PC-3 (cell line): ENCODE results near the gene ROBO2. TPM values are rescaled to one million over a fixed set of nuclear protein-coding genes. Genes with fewer than 3 reads are reported as not detected.

ENCODE experiments used
- ATAC-seq: fragments of 200-7000 bp; cut with Tn5 transposase; 2 replicates; pipeline ENCODE4 v1.9.1; 2020; ENCODE audit warnings: mild to moderate bottlenecking, moderate library complexity
- BruUV-seq: library from RNA; stranded (reverse); fragments of 400-500 nt; replicated peaks from 2 replicates; lab custom pipeline; 2021; lab: Mats Ljungman, UMichigan
- CTCF ChIA-PET: fragments of 300-600 bp; sonication (Branson Sonifier 250); formaldehyde crosslinking; loops from one replicate; lab custom pipeline; 2022; ENCODE audit warnings: antibody characterized with exemption; lab: Charles Lee
- POLR2A ChIA-PET: fragments of 300-600 bp; sonication (Branson Sonifier 250); formaldehyde crosslinking; loops from one replicate; lab custom pipeline; 2022; ENCODE audit warnings: antibody characterized with exemption; ENCODE audit not compliant: unreplicated experiment; lab: Charles Lee
- DNase-seq: peaks from one replicate; pipeline ENCODE4 v3.0.0-alpha.2; 2015
- H2AFZ ChIP-seq: fragments of 300-600 bp; sonication (generic); 2 replicates; pipeline ENCODE4 v1.6.0; 2016; ENCODE audit warnings: antibody characterized with exemption, low read length
- H3F3A ChIP-seq: fragments of 300-600 bp; sonication (generic); one replicate; pipeline ENCODE4 v1.6.0; 2017; ENCODE audit warnings: antibody characterized with exemption, low read length, control low read depth, mild to moderate bottlenecking; ENCODE audit not compliant: unreplicated experiment
- H3K27ac ChIP-seq: fragments of 300-600 bp; sonication (generic); 2 replicates; pipeline ENCODE4 v1.5.1; 2016; ENCODE audit warnings: mild to moderate bottlenecking, low read length
- H3K27me3 ChIP-seq: fragments of 300-600 bp; sonication (generic); 2 replicates; pipeline ENCODE4 v1.6.1; 2016; ENCODE audit warnings: low read length, mixed read lengths
- H3K36me3 ChIP-seq: fragments of 300-600 bp; sonication (generic); 2 replicates; pipeline ENCODE4 v1.6.1; 2016; ENCODE audit warnings: low read depth, mixed run types, low read length, mixed read lengths
- H3K4me1 ChIP-seq: fragments of 300-600 bp; sonication (generic); 2 replicates; pipeline ENCODE4 v1.5.1; 2016; ENCODE audit warnings: low read length; ENCODE audit not compliant: insufficient read depth
- H3K4me2 ChIP-seq: fragments of 300-600 bp; sonication (generic); 2 replicates; pipeline ENCODE4 v1.6.0; 2016; ENCODE audit warnings: low read length
- H3K4me3 ChIP-seq: fragments of 300-600 bp; sonication (generic); 2 replicates; pipeline ENCODE4 v1.5.1; 2016; ENCODE audit warnings: mild to moderate bottlenecking, low read length, mixed read lengths
- H3K79me2 ChIP-seq: fragments of 300-600 bp; sonication (generic); 2 replicates; pipeline ENCODE4 v1.6.1; 2017; ENCODE audit warnings: low read length, mixed read lengths
- H3K9ac ChIP-seq: fragments of 300-600 bp; sonication (generic); 2 replicates; pipeline ENCODE4 v1.6.0; 2016; ENCODE audit warnings: mild to moderate bottlenecking, low read length
- H3K9me2 ChIP-seq: fragments of 300-600 bp; sonication (generic); replicated peaks from 2 replicates; pipeline ENCODE4 v1.6.1; 2016; ENCODE audit warnings: mixed run types, low read length, mixed read lengths
- H3K9me3 ChIP-seq: fragments of 300-600 bp; sonication (generic); 2 replicates; pipeline ENCODE4 v1.6.1; 2016; ENCODE audit warnings: low read length, mixed read lengths
- H4K20me1 ChIP-seq: fragments of 300-600 bp; sonication (generic); 2 replicates; pipeline ENCODE4 v1.6.1; 2016; ENCODE audit warnings: low read length, mixed read lengths
- EZH2 ChIP-seq: fragments of 300-600 bp; sonication (generic); IDR thresholded peaks from one replicate; pipeline ENCODE4 v1.6.1; 2017; ENCODE audit warnings: antibody characterized with exemption, mild to moderate bottlenecking, low read length; ENCODE audit not compliant: unreplicated experiment
- EZH2phosphoT487 ChIP-seq: fragments of 300-600 bp; sonication (generic); IDR thresholded peaks from 2 replicates; pipeline ENCODE4 v1.6.1; 2018; ENCODE audit warnings: mild to moderate bottlenecking, antibody characterized with exemption, low read length, borderline replicate concordance
- intact Hi-C: fragments of 100-400 bp; cut with micrococcal nuclease; formaldehyde crosslinking; loops from 2 replicates; pipeline ENCODE4 v1.9.0; 2023
- total RNA-seq: library from RNA; depleted of rRNA; stranded (reverse); fragments of >200 nt; gene quantifications from 2 replicates; pipeline ENCODE4 v1.2.3, GENCODE V29; 2014
- TF ChIP-seq, protein P1 (sequence below): fragments of 300-600 bp; sonication (generic); conservative IDR thresholded peaks from 2 replicates; pipeline ENCODE4 v1.5.1; 2017; ENCODE audit warnings: antibody characterized with exemption, low read depth, mild to moderate bottlenecking, low read length

Gene ROBO2
- total RNA-seq, 1 experiment from 2014 or later = not detected

- peaks cover 61% of the 10 kb centered on the region for H3K27me3 ChIP-seq
- DNase-seq (no peak), ATAC-seq (no peak)
- no peaks in the 10 kb centered on the region for H3K79me2 ChIP-seq
- no peak overlapping the region for H2AFZ ChIP-seq
- H3F3A ChIP-seq = no peaks in the 10 kb centered on the region
- TF ChIP-seq, protein P1, sequence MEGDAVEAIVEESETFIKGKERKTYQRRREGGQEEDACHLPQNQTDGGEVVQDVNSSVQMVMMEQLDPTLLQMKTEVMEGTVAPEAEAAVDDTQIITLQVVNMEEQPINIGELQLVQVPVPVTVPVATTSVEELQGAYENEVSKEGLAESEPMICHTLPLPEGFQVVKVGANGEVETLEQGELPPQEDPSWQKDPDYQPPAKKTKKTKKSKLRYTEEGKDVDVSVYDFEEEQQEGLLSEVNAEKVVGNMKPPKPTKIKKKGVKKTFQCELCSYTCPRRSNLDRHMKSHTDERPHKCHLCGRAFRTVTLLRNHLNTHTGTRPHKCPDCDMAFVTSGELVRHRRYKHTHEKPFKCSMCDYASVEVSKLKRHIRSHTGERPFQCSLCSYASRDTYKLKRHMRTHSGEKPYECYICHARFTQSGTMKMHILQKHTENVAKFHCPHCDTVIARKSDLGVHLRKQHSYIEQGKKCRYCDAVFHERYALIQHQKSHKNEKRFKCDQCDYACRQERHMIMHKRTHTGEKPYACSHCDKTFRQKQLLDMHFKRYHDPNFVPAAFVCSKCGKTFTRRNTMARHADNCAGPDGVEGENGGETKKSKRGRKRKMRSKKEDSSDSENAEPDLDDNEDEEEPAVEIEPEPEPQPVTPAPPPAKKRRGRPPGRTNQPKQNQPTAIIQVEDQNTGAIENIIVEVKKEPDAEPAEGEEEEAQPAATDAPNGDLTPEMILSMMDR = no peak
- TF ChIP-seq EZH2 (no peak), EZH2phosphoT487 (no peak)
- no TSS peak for BruUV-seq
- no peaks in the 10 kb centered on the region for H3K4me1 ChIP-seq
- ChIA-PET POLR2A (no interaction called here), CTCF (no interaction called here)
- no peaks in the 10 kb centered on the region for H3K9me3 ChIP-seq
- H3K4me2 ChIP-seq = no peak overlapping the region
- no peaks in the 10 kb centered on the region for H3K9me2 ChIP-seq
- H3K4me3 ChIP-seq = no peak overlapping the region
- intact Hi-C loops = no loop called here
- H3K36me3 ChIP-seq = no peaks in the 10 kb centered on the region
- no peak overlapping the region for H3K9ac ChIP-seq
- H4K20me1 ChIP-seq = no peaks in the 10 kb centered on the region
- H3K27ac ChIP-seq = no peak overlapping the region
Observed at GRCh38 chr3:77169823-77170222, 129.9 kb downstream of the ROBO2 start.

- ATAC-seq (no peak), DNase-seq (no peak)
- no TSS peak for BruUV-seq
- Histone ChIP-seq H4K20me1 (no peaks in the 10 kb centered on the region), H3K4me1 (no peaks in the 10 kb centered on the region), H3K79me2 (no peaks in the 10 kb centered on the region), H3K4me3 (no peak overlapping the region), H3K9ac (no peak overlapping the region), H3K36me3 (no peaks in the 10 kb centered on the region), H3F3A (no peaks in the 10 kb centered on the region), H3K27ac (no peak overlapping the region), H3K9me3 (no peaks in the 10 kb centered on the region), H3K4me2 (no peak overlapping the region), H2AFZ (no peak overlapping the region), H3K27me3 (peaks cover 67% of the 10 kb centered on the region), H3K9me2 (no peaks in the 10 kb centered on the region)
- ChIA-PET CTCF (no interaction called here), POLR2A (no interaction called here)
- TF ChIP-seq EZH2phosphoT487 (no peak), EZH2 (no peak)
- TF ChIP-seq, protein P1 = no peak
- intact Hi-C loops = no loop called here
Observed at GRCh38 chr3:77171026-77171425, 131.1 kb downstream of the ROBO2 start.

- DNase-seq (no peak), ATAC-seq (no peak)
- ChIA-PET POLR2A (no interaction called here), CTCF (no interaction called here)
- Histone ChIP-seq H3K4me1 (no peaks in the 10 kb centered on the region), H2AFZ (no peak overlapping the region), H3K27me3 (peaks cover 85% of the 10 kb centered on the region), H3K9ac (no peak overlapping the region), H3K4me2 (no peak overlapping the region), H3K36me3 (no peaks in the 10 kb centered on the region), H3K9me2 (no peaks in the 10 kb centered on the region), H3K27ac (no peak overlapping the region), H3K79me2 (no peaks in the 10 kb centered on the region), H3K4me3 (no peak overlapping the region), H3K9me3 (no peaks in the 10 kb centered on the region), H4K20me1 (no peaks in the 10 kb centered on the region), H3F3A (no peaks in the 10 kb centered on the region)
- intact Hi-C loops = no loop called here
- TF ChIP-seq EZH2 = no peak
- BruUV-seq = no TSS peak
Observed at GRCh38 chr3:77179762-77180161, 139.9 kb downstream of the ROBO2 start.
